ENCODE data around the gene MIF4GD.
A peak's percentile ranks its signal among the peaks of the same experiment; 100 is the strongest.

MIF4GD gene

DNA sequence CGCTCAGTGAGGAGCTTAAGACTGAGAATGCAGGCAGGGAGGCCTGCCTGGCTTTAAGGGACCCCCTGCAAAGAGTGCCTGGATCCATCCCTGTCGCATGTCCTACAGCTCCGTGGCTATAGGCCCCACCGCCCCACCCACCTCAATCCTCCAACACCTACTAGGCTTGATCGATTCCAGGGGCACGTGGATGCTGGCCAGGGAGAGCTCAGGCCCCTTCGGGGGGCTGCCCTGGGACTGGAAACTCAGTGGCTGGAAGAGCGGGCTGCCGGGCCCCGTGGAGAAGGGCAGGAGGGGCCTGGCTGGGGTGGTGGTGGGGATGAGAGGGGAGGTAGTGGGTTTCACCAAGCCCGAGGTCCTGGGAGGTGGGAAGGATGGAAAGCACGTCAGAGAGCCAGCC lies 31.8 kb downstream of the MIF4GD start:
- H3K27me3 Mint-ChIP-seq (ENCODE audit: low read depth): no peaks in the 10 kb centered on the region
- H3K9me3 Mint-ChIP-seq: no peaks in the 10 kb centered on the region
- H3K27ac Mint-ChIP-seq: no peak overlapping the region
- H3K4me3 Mint-ChIP-seq: no peak overlapping the region
- peaks cover 58% of the 10 kb centered on the region for H3K36me3 Mint-ChIP-seq (ENCODE audit: low read depth)
- H3K4me1 Mint-ChIP-seq (ENCODE audit: low read depth): peaks cover 26% of the 10 kb centered on the region

DNA sequence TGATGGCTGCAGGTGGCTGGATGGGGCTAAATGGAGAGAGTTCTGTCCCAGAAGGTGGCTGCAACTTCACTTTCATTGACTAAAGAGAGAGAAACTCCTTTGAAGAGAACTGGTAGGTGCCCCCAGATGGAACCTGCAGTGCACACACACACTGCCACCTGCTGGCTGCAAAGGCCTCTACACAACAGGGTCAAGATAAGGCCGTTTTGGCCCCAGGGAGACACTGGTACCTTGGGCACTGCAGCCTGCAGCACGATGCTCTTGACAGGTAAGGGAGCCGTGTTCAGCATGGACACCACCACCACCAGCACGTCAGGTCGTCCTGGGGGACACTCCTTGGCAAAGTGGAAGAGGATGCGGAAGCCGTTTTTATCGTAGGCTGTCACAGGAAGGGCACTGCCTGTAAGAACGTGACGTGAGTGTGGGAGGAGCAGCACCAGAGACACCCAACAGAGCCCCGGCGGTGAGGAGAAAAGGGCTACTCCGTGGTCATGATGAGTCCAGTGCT lies 32.3 kb downstream of the MIF4GD start:
- Mint-ChIP-seq H3K36me3 (ENCODE audit: low read depth) (peaks cover 55% of the 10 kb centered on the region), H3K27me3 (ENCODE audit: low read depth) (no peaks in the 10 kb centered on the region), H3K4me1 (ENCODE audit: low read depth) (peaks cover 21% of the 10 kb centered on the region), H3K4me3 (peak overlapping the region; percentile 41), H3K27ac (peak overlapping the region; percentile 76), H3K9me3 (no peaks in the 10 kb centered on the region)

DNA sequence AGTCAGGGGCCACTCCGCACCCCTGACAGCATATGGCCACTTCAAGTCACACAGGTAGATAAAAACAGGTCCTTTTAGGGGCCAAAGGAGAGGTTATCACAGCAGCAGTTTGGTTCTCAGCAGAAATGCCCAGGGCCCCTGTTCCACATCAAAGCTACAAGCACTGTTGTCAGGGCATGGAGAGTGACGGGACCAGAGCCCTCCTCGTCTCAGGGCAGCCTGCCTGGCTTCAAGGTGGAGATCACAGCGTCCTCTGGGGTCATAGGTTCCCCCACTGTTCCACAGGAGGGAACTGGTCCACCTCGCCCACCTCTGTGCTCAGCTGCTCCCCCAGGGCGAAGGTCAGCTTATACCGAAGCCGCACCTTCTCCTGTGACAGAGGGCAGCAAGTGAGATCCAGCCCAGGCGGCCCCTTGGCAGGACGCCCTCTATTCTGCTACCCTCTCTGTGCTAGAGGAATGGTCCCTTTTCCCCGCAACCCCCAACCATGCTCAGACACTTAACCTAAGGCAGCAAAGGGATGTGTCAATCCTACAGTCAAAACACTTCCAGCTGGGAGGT lies 32.9 kb downstream of the MIF4GD start:
- Mint-ChIP-seq H3K27me3 (ENCODE audit: low read depth) (no peaks in the 10 kb centered on the region), H3K4me1 (ENCODE audit: low read depth) (peaks cover 17% of the 10 kb centered on the region), H3K9me3 (no peaks in the 10 kb centered on the region), H3K27ac (no peak overlapping the region), H3K36me3 (ENCODE audit: low read depth) (peaks cover 51% of the 10 kb centered on the region), H3K4me3 (no peak overlapping the region)

DNA sequence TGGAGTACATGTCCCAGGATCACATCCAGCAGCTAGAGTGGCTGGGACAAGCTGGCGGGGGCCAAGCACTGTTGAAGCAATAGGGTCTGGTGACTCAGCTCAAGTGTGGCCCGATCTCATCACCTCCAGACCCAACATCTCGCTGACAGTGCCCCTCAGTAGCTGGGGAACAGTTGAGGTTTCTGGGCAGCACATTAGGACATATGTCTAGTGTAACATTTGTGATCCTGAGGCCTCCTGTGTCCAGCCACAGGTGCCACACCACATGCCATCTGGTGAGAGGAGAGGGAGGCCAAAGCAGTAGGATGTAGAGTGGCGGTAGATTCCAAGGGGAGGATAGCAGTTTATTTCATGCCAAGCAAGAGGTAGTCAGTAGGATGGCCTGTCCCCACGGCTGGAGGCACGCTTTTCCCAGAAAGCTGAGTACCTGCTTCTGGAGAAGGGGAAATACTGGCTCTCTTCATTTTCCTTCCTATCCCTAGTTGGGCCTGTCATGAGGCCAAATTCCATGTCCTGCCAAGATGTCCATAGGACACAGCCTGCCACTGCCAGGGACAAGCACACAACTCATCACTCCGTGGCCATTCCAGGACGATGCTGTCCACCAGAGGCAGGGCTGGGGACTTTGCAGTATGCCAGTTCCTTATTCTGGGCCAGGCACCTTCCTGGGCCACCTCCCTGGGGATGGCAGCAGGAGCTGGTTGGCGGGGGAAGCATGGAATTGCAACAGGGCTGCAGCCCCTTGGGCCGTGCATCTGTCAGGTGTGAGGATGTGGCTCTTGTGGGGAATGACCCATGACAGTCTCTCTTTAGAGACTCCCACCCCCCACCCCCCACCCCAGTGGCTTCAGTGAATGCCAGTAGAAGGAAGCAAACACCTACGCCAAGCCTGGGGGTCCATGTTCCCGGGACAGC lies 33.7 kb downstream of the MIF4GD start:
- H3K27ac Mint-ChIP-seq: no peak overlapping the region
- peaks cover 51% of the 10 kb centered on the region for H3K36me3 Mint-ChIP-seq (ENCODE audit: low read depth)
- no peak overlapping the region for H3K4me3 Mint-ChIP-seq
- H3K27me3 Mint-ChIP-seq (ENCODE audit: low read depth): no peaks in the 10 kb centered on the region
- no peaks in the 10 kb centered on the region for H3K9me3 Mint-ChIP-seq
- H3K4me1 Mint-ChIP-seq (ENCODE audit: low read depth): peaks cover 13% of the 10 kb centered on the region

DNA sequence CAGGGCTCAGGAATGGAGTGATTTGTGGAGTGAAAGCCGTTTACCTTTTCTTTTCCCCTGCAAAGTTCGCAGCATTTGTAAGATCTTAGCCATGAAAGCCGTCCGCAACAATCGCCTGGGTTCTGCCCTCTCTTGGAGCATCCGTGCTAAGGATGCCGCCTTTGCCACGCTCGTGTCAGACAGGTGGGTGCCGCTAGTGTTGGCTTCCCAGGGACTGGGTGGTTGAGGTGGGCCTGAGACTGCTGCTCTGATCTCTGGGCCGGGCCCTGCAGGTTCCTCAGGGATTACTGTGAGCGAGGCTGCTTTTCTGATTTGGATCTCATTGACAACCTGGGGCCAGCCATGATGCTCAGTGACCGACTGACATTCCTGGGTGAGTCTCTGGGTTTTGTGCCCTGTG lies 38.2 kb downstream of the MIF4GD start:
- Mint-ChIP-seq H3K27me3 (ENCODE audit: low read depth) (no peaks in the 10 kb centered on the region), H3K36me3 (ENCODE audit: low read depth) (peaks cover 44% of the 10 kb centered on the region), H3K9me3 (no peaks in the 10 kb centered on the region), H3K4me1 (ENCODE audit: low read depth) (no peaks in the 10 kb centered on the region), H3K4me3 (no peak overlapping the region), H3K27ac (no peak overlapping the region)

DNA sequence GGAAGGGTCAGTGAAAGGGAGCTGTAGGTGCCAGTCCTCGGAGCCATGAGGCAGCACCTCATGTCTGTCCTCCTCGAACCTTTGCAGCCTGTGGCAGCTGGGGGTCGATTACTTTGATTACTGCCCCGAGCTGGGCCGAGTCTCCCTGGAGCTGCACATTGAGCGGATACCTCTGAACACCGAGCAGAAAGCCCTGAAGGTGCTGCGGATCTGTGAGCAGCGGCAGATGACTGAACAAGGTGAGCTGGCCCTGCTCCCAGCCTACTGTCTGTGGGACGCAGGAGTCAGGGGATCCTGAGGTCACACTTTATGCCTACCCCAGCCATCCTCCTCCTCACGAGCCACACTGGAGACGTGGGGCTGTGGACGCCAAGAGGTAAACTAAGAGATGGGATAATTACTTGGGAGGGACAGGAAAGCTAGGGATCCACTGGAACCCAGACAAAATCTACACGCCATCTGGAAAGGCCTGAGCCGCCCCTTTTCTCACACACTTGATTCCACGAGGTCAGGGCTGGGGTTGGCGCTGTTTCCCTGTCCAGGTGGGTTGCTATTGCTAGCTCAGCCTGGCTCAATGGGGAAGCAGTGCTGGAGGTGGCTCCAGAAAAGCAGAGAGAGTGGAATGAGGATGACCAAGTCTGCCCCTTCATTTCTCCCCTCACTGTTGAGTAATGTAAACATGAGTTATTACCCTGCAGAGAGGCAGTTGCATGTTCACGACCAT lies 39.1 kb downstream of the MIF4GD start:
- Mint-ChIP-seq H3K4me3 (no peak overlapping the region), H3K27ac (no peak overlapping the region), H3K9me3 (no peaks in the 10 kb centered on the region), H3K4me1 (ENCODE audit: low read depth) (no peaks in the 10 kb centered on the region), H3K36me3 (ENCODE audit: low read depth) (peaks cover 39% of the 10 kb centered on the region), H3K27me3 (ENCODE audit: low read depth) (no peaks in the 10 kb centered on the region)

- no peak overlapping the region for H3K27ac Mint-ChIP-seq
- H3K4me3 Mint-ChIP-seq: no peak overlapping the region
- H3K36me3 Mint-ChIP-seq (ENCODE audit: low read depth): peaks cover 38% of the 10 kb centered on the region
Measured at GRCh38 chr17:75231071-75231470, 40.0 kb downstream of the MIF4GD start.

DNA sequence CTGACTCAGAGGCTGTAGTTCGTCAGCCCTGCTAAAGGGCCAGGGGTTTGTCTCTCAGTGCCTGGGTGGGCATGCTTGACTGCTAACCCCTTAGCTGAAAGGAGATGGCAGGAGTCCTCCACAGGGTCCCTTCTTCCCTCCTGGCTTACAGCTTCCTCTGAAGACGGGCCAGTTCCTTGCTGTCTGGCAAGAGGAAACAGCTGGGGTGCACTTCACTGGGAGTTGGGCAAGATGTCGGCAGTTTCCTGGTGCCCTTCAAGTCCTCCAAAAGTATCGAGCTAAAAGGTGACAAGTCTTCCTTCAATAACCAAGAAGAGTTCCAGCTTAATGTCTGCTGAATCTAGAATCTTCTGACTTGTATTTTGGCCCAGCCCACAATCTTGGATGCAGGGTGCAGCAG lies 42.2 kb downstream of the MIF4GD start:
- Mint-ChIP-seq H3K4me1 (ENCODE audit: low read depth) (no peaks in the 10 kb centered on the region), H3K9me3 (no peaks in the 10 kb centered on the region), H3K27me3 (ENCODE audit: low read depth) (no peaks in the 10 kb centered on the region), H3K4me3 (no peak overlapping the region), H3K27ac (no peak overlapping the region), H3K36me3 (ENCODE audit: low read depth) (peaks cover 38% of the 10 kb centered on the region)

More at GRCh38 chr17:75231071-75231470, 40.0 kb downstream of the MIF4GD start:
- no peaks in the 10 kb centered on the region for H3K9me3 Mint-ChIP-seq
- H3K4me1 Mint-ChIP-seq (ENCODE audit: low read depth): no peaks in the 10 kb centered on the region
- no peaks in the 10 kb centered on the region for H3K27me3 Mint-ChIP-seq (ENCODE audit: low read depth)

DNA sequence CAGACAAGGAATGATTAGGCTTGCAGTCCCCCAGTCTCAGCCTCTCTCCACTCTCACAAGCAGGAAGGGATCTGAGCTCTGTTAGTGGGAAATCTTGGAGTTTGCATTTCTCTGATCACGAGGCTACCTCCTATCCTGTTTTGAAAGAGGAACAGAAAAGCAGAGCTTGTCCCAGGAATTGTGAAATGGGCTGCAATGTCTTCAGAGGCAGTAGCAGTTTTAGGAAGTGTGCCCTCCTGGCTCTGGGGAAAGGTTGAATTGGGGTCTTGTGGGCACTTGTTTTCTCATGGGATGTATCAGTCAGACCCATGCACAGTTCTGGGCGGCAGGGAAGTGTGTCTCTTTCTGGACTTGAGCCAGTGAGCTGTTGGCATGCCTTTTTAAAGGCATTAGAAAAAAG lies 42.7 kb downstream of the MIF4GD start:
- H3K27ac Mint-ChIP-seq: no peak overlapping the region
- no peaks in the 10 kb centered on the region for H3K27me3 Mint-ChIP-seq (ENCODE audit: low read depth)
- no peaks in the 10 kb centered on the region for H3K9me3 Mint-ChIP-seq
- H3K36me3 Mint-ChIP-seq (ENCODE audit: low read depth): peaks cover 40% of the 10 kb centered on the region
- no peak overlapping the region for H3K4me3 Mint-ChIP-seq
- H3K4me1 Mint-ChIP-seq (ENCODE audit: low read depth): no peaks in the 10 kb centered on the region

GRCh38 chr17:75227729-75228128 lies 43.3 kb downstream of the MIF4GD start:
- Mint-ChIP-seq H3K9me3 (no peaks in the 10 kb centered on the region), H3K27ac (no peak overlapping the region), H3K36me3 (ENCODE audit: low read depth) (peaks cover 35% of the 10 kb centered on the region), H3K4me3 (no peak overlapping the region), H3K4me1 (ENCODE audit: low read depth) (no peaks in the 10 kb centered on the region), H3K27me3 (ENCODE audit: low read depth) (no peaks in the 10 kb centered on the region)

- no peak overlapping the region for H3K27ac Mint-ChIP-seq
- H3K4me3 Mint-ChIP-seq: no peak overlapping the region
- H3K27me3 Mint-ChIP-seq (ENCODE audit: low read depth): no peaks in the 10 kb centered on the region
- H3K36me3 Mint-ChIP-seq (ENCODE audit: low read depth): peaks cover 30% of the 10 kb centered on the region
- no peaks in the 10 kb centered on the region for H3K9me3 Mint-ChIP-seq
- no peaks in the 10 kb centered on the region for H3K4me1 Mint-ChIP-seq (ENCODE audit: low read depth)
Measured at GRCh38 chr17:75225016-75225415, 46.0 kb downstream of the MIF4GD start.

GRCh38 chr17:75219815-75220214 lies 51.2 kb downstream of the MIF4GD start:
- H3K36me3 Mint-ChIP-seq (ENCODE audit: low read depth): peaks cover 27% of the 10 kb centered on the region
- H3K27me3 Mint-ChIP-seq (ENCODE audit: low read depth): no peaks in the 10 kb centered on the region
- H3K4me3 Mint-ChIP-seq: no peak overlapping the region
- no peak overlapping the region for H3K27ac Mint-ChIP-seq
- H3K4me1 Mint-ChIP-seq (ENCODE audit: low read depth): no peaks in the 10 kb centered on the region
- H3K9me3 Mint-ChIP-seq: no peaks in the 10 kb centered on the region

DNA sequence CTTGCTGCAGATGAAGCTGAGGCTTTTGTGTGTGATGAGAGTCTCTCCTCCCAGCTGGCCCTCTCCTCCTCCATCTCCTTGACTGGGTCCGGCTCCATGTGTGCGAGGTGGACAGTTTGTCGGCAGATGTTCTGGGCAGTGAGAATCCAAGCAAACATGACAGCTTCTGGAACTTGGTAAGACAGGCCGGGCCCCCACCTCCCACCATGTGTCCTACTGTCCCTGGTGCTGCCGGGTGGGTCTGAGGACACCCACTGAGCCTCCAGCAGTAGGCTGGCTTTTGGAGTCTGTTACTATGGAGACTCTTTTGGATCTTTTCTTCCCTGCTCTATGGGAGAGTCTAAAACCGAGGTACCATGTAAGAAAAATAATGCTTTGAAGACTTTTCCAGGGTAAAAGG lies 52.9 kb downstream of the MIF4GD start:
- Mint-ChIP-seq H3K27me3 (ENCODE audit: low read depth) (no peaks in the 10 kb centered on the region), H3K27ac (no peak overlapping the region), H3K4me1 (ENCODE audit: low read depth) (no peaks in the 10 kb centered on the region), H3K9me3 (no peaks in the 10 kb centered on the region), H3K36me3 (ENCODE audit: low read depth) (peaks cover 23% of the 10 kb centered on the region), H3K4me3 (no peak overlapping the region)

Measured in T-helper 1 cell treated with Interleukin-12 subunit alpha and Interleukin-12 subunit beta and Interleukin-4 antibody, amounts not matched to agents 30 μg/mL and 1 μg/mL, for 36 hours (primary cell).